CMK (cell line): ENCODE data around the gene SMARCC1.
"Not testable (repeated sequence)": the region's sequence is repeated elsewhere in the genome, so short reads cannot be mapped to it uniquely, and the experiment has no call there.

Source experiments
- DNase-seq: peaks from one replicate; pipeline ENCODE4 v3.0.0-alpha.2; 2010; ENCODE audit warnings: low read depth

SMARCC1 gene

GRCh38 chr3:47781685-47782445, at the start of gene SMARCC1:
TSS of gene SMARCC1 (minus strand) at chr3:47781893. CDS start at chr3:47781797, 96 bp downstream.
- peak; percentile 96 for DNase-seq

- not testable (repeated sequence) for DNase-seq
Measured at GRCh38 chr3:47829482-47829881, 47.8 kb upstream of the SMARCC1 start.

- no peak for DNase-seq
Measured at GRCh38 chr3:47825590-47825989, 43.9 kb upstream of the SMARCC1 start.

- no peak for DNase-seq
Measured at GRCh38 chr3:47824541-47825473, 43.1 kb upstream of the SMARCC1 start.

GRCh38 chr3:47817609-47818008, 35.9 kb upstream of the SMARCC1 start:
- no peak for DNase-seq

- DNase-seq, result no peak
Measured at GRCh38 chr3:47813551-47814177, 32.0 kb upstream of the SMARCC1 start.

- no peak for DNase-seq
Measured at GRCh38 chr3:47804577-47804976, 22.9 kb upstream of the SMARCC1 start.

- DNase-seq, result no peak
Measured at GRCh38 chr3:47803480-47804025, 21.9 kb upstream of the SMARCC1 start.

- no peak for DNase-seq
Measured at GRCh38 chr3:47802734-47803479, 21.2 kb upstream of the SMARCC1 start, which contains the start of gene DHX30. TSS of gene DHX30 (plus strand) at chr3:47803138. CDS start at chr3:47810684, 7,546 bp downstream.

- DNase-seq, result no peak
Measured at GRCh38 chr3:47799733-47800132, 18.0 kb upstream of the SMARCC1 start.

GRCh38 chr3:47794544-47794943, 12.9 kb upstream of the SMARCC1 start:
- no peak for DNase-seq

- DNase-seq, result no peak
Measured at GRCh38 chr3:47792699-47793098, 11.0 kb upstream of the SMARCC1 start.

GRCh38 chr3:47791193-47791855, 9.6 kb upstream of the SMARCC1 start:
- no peak for DNase-seq

GRCh38 chr3:47783673-47784072, 2.0 kb upstream of the SMARCC1 start:
- no peak for DNase-seq

- DNase-seq, result no peak
Measured at GRCh38 chr3:47782446-47783308, 984 bp upstream of the SMARCC1 start.

- no peak for DNase-seq
Measured at GRCh38 chr3:47780741-47781684, 680 bp downstream of the SMARCC1 start.

- DNase-seq, result no peak
Measured at GRCh38 chr3:47778746-47779145, 2.9 kb downstream of the SMARCC1 start.

GRCh38 chr3:47772788-47773187, 8.9 kb downstream of the SMARCC1 start:
- DNase-seq, result no peak

GRCh38 chr3:47772047-47772446, 9.6 kb downstream of the SMARCC1 start:
- no peak for DNase-seq
